SK-N-MC (cell line): ENCODE results near the gene SGCE.

Experiments
- EZH2 ChIP-seq: fragments of 200-600 bp; sonication (generic); IDR thresholded peaks from one replicate; pipeline ENCODE4 v1.6.1; 2017; ENCODE audit warnings: antibody characterized with exemption
- FOXP2 ChIP-seq: optimal IDR thresholded peaks from 2 replicates; pipeline ENCODE3; 2011; ENCODE audit warnings: mild to moderate bottlenecking, moderate library complexity; ENCODE audit not compliant: insufficient read depth; ENCODE audit errors: extremely low read length, control extremely low read depth
- POLR2AphosphoS5 ChIP-seq: IDR thresholded peaks from 2 replicates; pipeline ENCODE4 v1.6.1; 2012; ENCODE audit warnings: mild to moderate bottlenecking, low read depth, low read length, borderline replicate concordance

GRCh38 chr7:94632338-94633013 lies 23.5 kb downstream of the SGCE start:
- no peak for TF ChIP-seq EZH2
- TF ChIP-seq POLR2AphosphoS5 = no peak
- no peak for TF ChIP-seq FOXP2
